HCT116 (cell line): ENCODE measurements around the gene UMOD. TPM values are rescaled to one million over a fixed set of nuclear protein-coding genes. Genes with fewer than 3 reads are reported as not detected.

Source experiments
- ATAC-seq: fragments of 200-7000 bp; cut with Tn5 transposase; 2 replicates; pipeline ENCODE4 v1.9.1; 2020; ENCODE audit warnings: mild to moderate bottlenecking, moderate library complexity
- BruUV-seq: library from RNA; stranded (reverse); fragments of 400-500 nt; replicated peaks from 2 replicates; lab custom pipeline; 2021; lab: Mats Ljungman, UMichigan
- CTCF ChIA-PET: fragments of 300-600 bp; sonication (Branson Sonifier 250); formaldehyde crosslinking; loops from one replicate; lab custom pipeline; 2021; ENCODE audit warnings: antibody characterized with exemption; lab: Charles Lee
- POLR2A ChIA-PET: fragments of 300-600, 350-600 bp; sonication (Branson Sonifier 250); formaldehyde crosslinking; loops from one replicate; lab custom pipeline; 2021; ENCODE audit warnings: antibody characterized with exemption; lab: Charles Lee
- RAD21 ChIA-PET, 2 experiments: fragments of 300-600 bp; sonication (Branson Sonifier 250); formaldehyde crosslinking; loops; one replicate each; lab custom pipeline; 2023; ENCODE audit warnings: low total read pairs in 2 of 2; ENCODE audit not compliant: uncharacterized antibody in 2 of 2, unreplicated experiment in 2 of 2, low non-redundant PET in 1 of 2; lab: Charles Lee
- DNase-seq: peaks from one replicate; pipeline ENCODE4 v3.0.0-alpha.2; 2010; ENCODE audit warnings: low read depth, low spot score
- H2AFZ ChIP-seq: fragments of 200-600 bp; shearing (Covaris generic), sonication (generic); 2 replicates; pipeline ENCODE4 v1.6.1; 2017; ENCODE audit warnings: low read depth, mixed run types, mixed read lengths, antibody characterized with exemption, low read length; ENCODE audit not compliant: poor library complexity, severe bottlenecking
- H3K27ac ChIP-seq: 2 replicates; pipeline ENCODE4 v1.5.1; 2012; ENCODE audit warnings: low read depth, low read length
- H3K27me3 ChIP-seq: fragments of 200-600 bp; sonication (generic); 2 replicates; pipeline ENCODE4 v1.6.1; 2016; ENCODE audit warnings: mixed run types, low read length, mixed read lengths; ENCODE audit not compliant: insufficient read depth
- H3K36me3 ChIP-seq, 2 experiments: fragments of 200-500 bp in 1 of 2; fragments of 200-600 bp in 1 of 2; sonication (Bioruptor generic) in 1 of 2; sonication (generic) in 1 of 2; 2 replicates each; pipeline versions ENCODE4 v1.5.1 to v1.6.1; 2014 to 2016; ENCODE audit warnings: low read length in 2 of 2, inconsistent platforms in 1 of 2, mixed read lengths in 1 of 2, mixed run types in 1 of 2; ENCODE audit not compliant: insufficient read depth in 2 of 2, control insufficient read depth in 1 of 2
- H3K4me1 ChIP-seq, 2 experiments: fragments of 200-600 bp in 1 of 2; sonication (generic) in 1 of 2; 2 replicates each; pipeline versions ENCODE4 v1.5.1 to v1.6.1; 2012 to 2017; ENCODE audit warnings: low read length in 2 of 2, inconsistent platforms in 1 of 2, mild to moderate bottlenecking in 1 of 2, mixed read lengths in 1 of 2, mixed run types in 1 of 2, moderate library complexity in 1 of 2; ENCODE audit not compliant: insufficient read depth in 2 of 2, control insufficient read depth in 1 of 2
- H3K4me2 ChIP-seq: fragments of 200-600 bp; sonication (generic); 2 replicates; pipeline ENCODE4 v1.6.1; 2017; ENCODE audit warnings: mixed run types, low read length, mixed read lengths
- H3K4me3 ChIP-seq, 2 experiments: fragments of 200-600 bp in 1 of 2; sonication (generic) in 1 of 2; replicated peaks in 1 of 2; 2 replicates each; pipeline ENCODE4 v1.5.1; 2011 to 2016; ENCODE audit warnings: low read length in 2 of 2, control low read depth in 1 of 2, low read depth in 1 of 2, mild to moderate bottlenecking in 1 of 2, mixed read lengths in 1 of 2, mixed run types in 1 of 2
- H3K79me2 ChIP-seq: fragments of 200-600 bp; sonication (generic); 2 replicates; pipeline ENCODE4 v1.6.1; 2017; ENCODE audit warnings: mild to moderate bottlenecking, mixed run types, low read length, moderate library complexity, mixed read lengths; ENCODE audit not compliant: insufficient read depth
- H3K9ac ChIP-seq: fragments of 200-600 bp; sonication (generic); 2 replicates; pipeline ENCODE4 v1.6.1; 2016; ENCODE audit warnings: low read length, mixed read lengths
- H3K9me2 ChIP-seq: fragments of 200-600 bp; sonication (generic), shearing (Covaris generic); 2 replicates; pipeline ENCODE4 v1.6.1; 2017; ENCODE audit warnings: mixed run types, mild to moderate bottlenecking, moderate library complexity; ENCODE audit not compliant: insufficient read depth
- H3K9me3 ChIP-seq, 2 experiments: fragments of 200-500 bp in 1 of 2; fragments of 200-600 bp in 1 of 2; sonication (Bioruptor generic) in 1 of 2; sonication (generic) in 1 of 2; 2 replicates each; pipeline ENCODE4 v1.6.1; 2014 to 2017; ENCODE audit warnings: low read length in 2 of 2, mixed read lengths in 2 of 2, inconsistent platforms in 1 of 2, low read depth in 1 of 2, mild to moderate bottlenecking in 1 of 2, mixed run types in 1 of 2, moderate library complexity in 1 of 2; ENCODE audit not compliant: control insufficient read depth in 1 of 2, insufficient read depth in 1 of 2
- H4K20me1 ChIP-seq: fragments of 200-600 bp; sonication (generic), shearing (Covaris generic); 2 replicates; pipeline ENCODE4 v1.6.1; 2017; ENCODE audit warnings: mixed run types, mild to moderate bottlenecking, moderate library complexity; ENCODE audit not compliant: insufficient read depth
- CBX3 ChIP-seq: IDR thresholded peaks from 2 replicates; pipeline ENCODE4 v1.6.1; 2012; ENCODE audit warnings: low read depth
- CTCF ChIP-seq, 3 experiments: fragments of 200-600 bp in 1 of 3; sonication (generic) in 1 of 3; IDR thresholded peaks in 2 of 3; conservative IDR thresholded peaks in 1 of 3; 2 replicates each; pipeline ENCODE4 v1.5.1; 2012 to 2017; ENCODE audit warnings: low read depth in 2 of 3, low read length in 2 of 3, antibody characterized with exemption in 1 of 3, borderline replicate concordance in 1 of 3, control low read depth in 1 of 3, mild to moderate bottlenecking in 1 of 3, mixed read lengths in 1 of 3, mixed run types in 1 of 3, moderate library complexity in 1 of 3; ENCODE audit not compliant: insufficient read depth in 1 of 3
- EZH2phosphoT487 ChIP-seq: fragments of 200-600 bp; IDR thresholded peaks from 2 replicates; pipeline ENCODE4 v1.6.1; 2018; ENCODE audit warnings: antibody characterized with exemption, borderline replicate concordance
- RAD21 ChIP-seq: IDR thresholded peaks from 2 replicates; pipeline ENCODE4 v1.6.1; 2012; ENCODE audit warnings: low read depth, mild to moderate bottlenecking
- SP1 ChIP-seq: IDR thresholded peaks from 2 replicates; pipeline ENCODE4 v1.6.1; 2012; ENCODE audit warnings: low read depth
- ZBTB33 ChIP-seq: IDR thresholded peaks from 2 replicates; pipeline ENCODE4 v1.6.1; 2011; ENCODE audit warnings: mild to moderate bottlenecking, low read length, moderate library complexity; ENCODE audit not compliant: insufficient replicate concordance; ENCODE audit errors: extremely low read depth
- intact Hi-C: fragments of 100-400 bp; cut with micrococcal nuclease; formaldehyde crosslinking; loops from 2 replicates; pipeline ENCODE4 v1.10.0; 2022
- total RNA-seq: library from RNA; stranded (reverse); gene quantifications from one replicate; pipeline ENCODE4 v1.2.1, GENCODE V29; 2021; ENCODE audit not compliant: unreplicated experiment

Gene UMOD
- total RNA-seq, 1 experiment from 2014 or later = not detected

GRCh38 chr16:20383106-20384029, 30.9 kb upstream of the UMOD start:
- POLR2A ChIA-PET = interaction anchor here (2.2 kb wide), 1 partner anchor 476 kb away, joined by 9 read pairs; no protein-coding TSS in a partner anchor

More at GRCh38 chr16:20383106-20384029, 30.9 kb upstream of the UMOD start:
- Histone ChIP-seq H3K4me3 (no peak overlapping the region), H2AFZ (no peak overlapping the region), H3K36me3 (no peaks in the 10 kb centered on the region), H3K79me2 (no peaks in the 10 kb centered on the region), H3K4me2 (no peak overlapping the region)
- intact Hi-C loops = loop anchor here (1.0 to 5.0 kb wide), 5 partner anchors 23 to 781 kb away; no protein-coding TSS in a partner anchor
- TF ChIP-seq CBX3 (no peak), CTCF (IDR thresholded peaks at IDR 0.05 in 2 of 3, conservative IDR thresholded peaks at IDR 0.05 in 1 of 3; ENCODE audit: borderline replicate concordance in 1 of 3, insufficient read depth in 1 of 3, low read depth in 2 of 3, low read length in 2 of 3) (peak; percentile 69 to 83 (median 76)), ZBTB33 (no peak), RAD21 (peak; percentile 81), EZH2phosphoT487 (no peak), SP1 (no peak)
- TF ChIP-seq, all 23 proteins: peak for 2
- H3K9me3 ChIP-seq = no peaks in the 10 kb centered on the region
- DNase-seq (peak; percentile 71), ATAC-seq (peak; percentile 92)
- H3K27ac ChIP-seq = no peak overlapping the region
- H3K27me3 ChIP-seq = peaks cover under 1% of the 10 kb centered on the region; the same call in 1 of the 2 replicates
- CTCF ChIA-PET = interaction anchor here (0.9 to 4.7 kb wide), 13 partner anchors 9 to 800 kb away, joined by 3 to 124 read pairs (median 8); no protein-coding TSS in a partner anchor
- no peaks in the 10 kb centered on the region for H3K4me1 ChIP-seq
- RAD21 ChIA-PET = interaction anchor here (0.7 to 1.3 kb wide), 4 partner anchors 476 to 485 kb away, joined by 5 to 15 read pairs (median 8); no protein-coding TSS in a partner anchor
- no peak overlapping the region for H3K9ac ChIP-seq
- H3K9me2 ChIP-seq = no peaks in the 10 kb centered on the region
- H4K20me1 ChIP-seq = no peaks in the 10 kb centered on the region
- no TSS peak for BruUV-seq
